GM23338 (cell line): ENCODE results near the gene SIK2. TPM values are rescaled to one million over a fixed set of nuclear protein-coding genes. Genes with fewer than 3 reads are reported as not detected.

Experiments
- ATAC-seq: fragments of 200-7000 bp; cut with Tn5 transposase; 3 replicates; pipeline ENCODE4 v1.9.1; 2020
- DNase-seq: peaks from one replicate; pipeline ENCODE4 v3.0.0-alpha.2; 2015; ENCODE audit warnings: low spot score
- H2AFZ ChIP-seq: fragments of 200-600 bp; sonication (generic); 2 replicates; pipeline ENCODE4 v1.8.0; 2016; ENCODE audit warnings: antibody characterized with exemption, mild to moderate bottlenecking, moderate library complexity
- H3F3A ChIP-seq: fragments of 200-600 bp; sonication (generic); replicated peaks from 2 replicates; pipeline ENCODE4 v1.8.0; 2017; ENCODE audit warnings: antibody characterized with exemption, mixed run types, low read depth
- H3K27ac ChIP-seq: fragments of 200-600 bp; sonication (generic); 2 replicates; pipeline ENCODE4 v1.6.1; 2016; ENCODE audit warnings: low read depth
- H3K27me3 ChIP-seq: fragments of 200-600 bp; sonication (generic); 2 replicates; pipeline ENCODE4 v1.8.0; 2016; ENCODE audit warnings: mild to moderate bottlenecking, mixed run types, moderate library complexity; ENCODE audit not compliant: insufficient read depth
- H3K36me3 ChIP-seq: fragments of 200-600 bp; sonication (generic); 2 replicates; pipeline ENCODE4 v1.8.0; 2016; ENCODE audit warnings: mild to moderate bottlenecking; ENCODE audit not compliant: insufficient read depth
- H3K4me1 ChIP-seq: fragments of 200-600 bp; sonication (generic); 2 replicates; pipeline ENCODE4 v1.8.0; 2016; ENCODE audit warnings: mild to moderate bottlenecking, moderate library complexity; ENCODE audit not compliant: insufficient read depth
- H3K4me2 ChIP-seq: fragments of 200-600 bp; sonication (generic); 2 replicates; pipeline ENCODE4 v1.7.1; 2017; ENCODE audit warnings: mixed run types
- H3K4me3 ChIP-seq: fragments of 200-600 bp; sonication (generic); 2 replicates; pipeline ENCODE4 v1.6.1; 2016; ENCODE audit warnings: mixed run types
- H3K79me2 ChIP-seq: fragments of 200-600 bp; sonication (generic); replicated peaks from 2 replicates; pipeline ENCODE4 v1.8.0; 2017; ENCODE audit warnings: mild to moderate bottlenecking; ENCODE audit not compliant: insufficient read depth
- H3K9me2 ChIP-seq: fragments of 200-600 bp; sonication (generic); 2 replicates; pipeline ENCODE4 v1.8.0; 2017; ENCODE audit not compliant: insufficient read depth
- H4K20me1 ChIP-seq: fragments of 200-600 bp; sonication (generic); replicated peaks from 2 replicates; pipeline ENCODE4 v1.8.0; 2017; ENCODE audit warnings: mild to moderate bottlenecking; ENCODE audit not compliant: insufficient read depth
- H3K27ac Mint-ChIP-seq: 2 replicates; pipeline ENCODE4 v1.8.0; 2020; ENCODE audit warnings: inconsistent platforms, mild to moderate bottlenecking, moderate library complexity, mixed read lengths
- H3K27me3 Mint-ChIP-seq: 3 replicates; pipeline ENCODE4 v1.8.0; 2022; ENCODE audit warnings: low read depth, mild to moderate bottlenecking, moderate library complexity, mixed read lengths, inconsistent platforms; ENCODE audit not compliant: insufficient read depth, poor library complexity
- H3K36me3 Mint-ChIP-seq: 3 replicates; pipeline ENCODE4 v1.8.0; 2021; ENCODE audit warnings: low read depth, mild to moderate bottlenecking, inconsistent platforms, moderate library complexity, mixed read lengths
- H3K4me1 Mint-ChIP-seq: 3 replicates; pipeline ENCODE4 v1.8.0; 2020; ENCODE audit warnings: mild to moderate bottlenecking, inconsistent platforms, mixed read lengths
- H3K4me3 Mint-ChIP-seq: 3 replicates; pipeline ENCODE4 v1.8.0; 2021; ENCODE audit warnings: moderate library complexity, mild to moderate bottlenecking, inconsistent platforms, mixed read lengths
- H3K9me3 Mint-ChIP-seq: 3 replicates; pipeline ENCODE4 v1.8.0; 2020; ENCODE audit warnings: moderate library complexity, mild to moderate bottlenecking, inconsistent platforms, mixed read lengths
- CTCF ChIP-seq, 2 experiments: fragments of 200-600 bp in 1 of 2; sonication (generic) in 1 of 2; conservative IDR thresholded peaks; 2 replicates each; pipeline versions ENCODE4 v1.5.1 to v1.6.1; 2016 to 2017; ENCODE audit warnings: antibody characterized with exemption in 2 of 2, low read depth in 2 of 2, mild to moderate bottlenecking in 2 of 2, moderate library complexity in 1 of 2
- ETS1 ChIP-seq: IDR thresholded peaks from 2 replicates; pipeline ENCODE4 v1.6.1; 2016; ENCODE audit warnings: antibody characterized with exemption
- REST ChIP-seq: IDR thresholded peaks from one replicate; pipeline ENCODE4 v1.6.1; 2018; ENCODE audit warnings: antibody characterized with exemption; ENCODE audit not compliant: unreplicated experiment
- ZNF331 ChIP-seq: fragments of 250-450 bp; sonication (Bioruptor Pico); IDR thresholded peaks from 2 replicates; pipeline ENCODE4 v1.5.0; 2020; ENCODE audit warnings: low read depth, mild to moderate bottlenecking, moderate library complexity
- ZNF462 ChIP-seq: fragments of 250-450 bp; sonication (Bioruptor Pico); IDR thresholded peaks from 2 replicates; pipeline ENCODE4 v1.5.0; 2020; ENCODE audit warnings: mild to moderate bottlenecking, moderate library complexity
- polyA plus RNA-seq: library from polyadenylated mRNA; unstranded; fragments of >200 nt; fragmentation: Nextera tagmentation; extraction: Ambion mirVana; gene quantifications from 2 replicates; pipeline ENCODE4 v1.2.1, GENCODE V29; 2016
- total RNA-seq: library from RNA; depleted of rRNA; stranded (reverse); fragments of >200 nt; shearing (Covaris generic); gene quantifications from 2 replicates; pipeline ENCODE4 v1.2.3, GENCODE V29; 2014

SIK2 gene
- total and polyA plus RNA-seq, 2 experiments from 2014 or later = 2.3 to 6.7 TPM

GRCh38 chr11:111726301-111726713 lies 124.1 kb downstream of the SIK2 start (continued):
- TF ChIP-seq CTCF (conservative IDR thresholded peaks at IDR 0.05; ENCODE audit: low read depth in 2 of 2) = no peak

- no peaks in the 10 kb centered on the region for H3K27me3 ChIP-seq
- 0 out of 2 replicates have a peak, but pooled peaks cover 4% of the 10 kb centered on the region for H4K20me1 ChIP-seq
- no peak overlapping the region for H2AFZ ChIP-seq
- Mint-ChIP-seq H3K9me3 (no peaks in the 10 kb centered on the region), H3K27ac (no peak overlapping the region), H3K4me3 (no peak overlapping the region), H3K36me3 (peaks cover 20% of the 10 kb centered on the region), H3K4me1 (peaks cover 22% of the 10 kb centered on the region), H3K27me3 (peaks cover 8% of the 10 kb centered on the region)
- TF ChIP-seq REST (no peak), ETS1 (no peak), ZNF331 (CRISPR knock-in tag) (no peak), ZNF462 (no peak)
- no peaks in the 10 kb centered on the region for H3K36me3 ChIP-seq
- no peaks in the 10 kb centered on the region for H3F3A ChIP-seq
- DNase-seq = no peak
- H3K4me3 ChIP-seq = no peak overlapping the region
- no peaks in the 10 kb centered on the region for H3K9me2 ChIP-seq
- no peak overlapping the region for H3K4me2 ChIP-seq
- ATAC-seq = no peak
- no peak overlapping the region for H3K27ac ChIP-seq
- peaks cover 7% of the 10 kb centered on the region for H3K4me1 ChIP-seq
- no peaks in the 10 kb centered on the region for H3K79me2 ChIP-seq
These were observed 125.2 kb downstream of the SIK2 start for GRCh38 chr11:111727431-111727830.
